Activated B cell treated with CpG ODN at 0.5 μM for 24 hours (primary cell): Measurements from ENCODE around the gene TIAM1. TPM values are rescaled to one million over a fixed set of nuclear protein-coding genes. Genes with fewer than 3 reads are reported as not detected.

ENCODE experiments used
- ATAC-seq: fragments of 200-7000 bp; cut with Tn5 transposase; one replicate; pipeline ENCODE4 v1.10.0; 2021; ENCODE audit warnings: low read depth, mild to moderate bottlenecking, moderate library complexity
- CTCF ChIA-PET: fragments of 350-600 bp; sonication (Branson Sonifier 250); formaldehyde crosslinking; loops from one replicate; lab custom pipeline; 2021; ENCODE audit warnings: antibody characterized with exemption; lab: Charles Lee
- POLR2A ChIA-PET: fragments of 350-600 bp; sonication (Branson Sonifier 250); formaldehyde crosslinking; loops from one replicate; lab custom pipeline; 2021; ENCODE audit warnings: antibody characterized with exemption; lab: Charles Lee
- DNase-seq: peaks from one replicate; pipeline ENCODE4 v3.0.0; 2022
- H3K27ac Mint-ChIP-seq: one replicate; pipeline ENCODE4 v1.8.0; 2020; ENCODE audit warnings: mixed read lengths
- H3K27me3 Mint-ChIP-seq: one replicate; pipeline ENCODE4 v1.8.0; 2021; ENCODE audit warnings: mixed read lengths
- H3K36me3 Mint-ChIP-seq: one replicate; pipeline ENCODE4 v1.8.0; 2021; ENCODE audit warnings: low read depth, mixed read lengths
- H3K4me1 Mint-ChIP-seq: one replicate; pipeline ENCODE4 v1.8.0; 2021; ENCODE audit warnings: mixed read lengths
- H3K4me3 Mint-ChIP-seq: one replicate; pipeline ENCODE4 v1.8.0; 2020; ENCODE audit warnings: mild to moderate bottlenecking, mixed read lengths
- H3K9me3 Mint-ChIP-seq: one replicate; pipeline ENCODE4 v1.8.0; 2020; ENCODE audit warnings: mixed read lengths
- intact Hi-C: fragments of 100-400 bp; cut with micrococcal nuclease; formaldehyde crosslinking; loops from one replicate; pipeline ENCODE4 v1.15.1; 2024
- total RNA-seq: library from RNA; stranded (reverse); gene quantifications from 2 replicates; pipeline ENCODE4 v1.2.3, GENCODE V29; 2022
- TF ChIP-seq, protein P1 (sequence below): fragments of 200-600 bp; IDR thresholded peaks from one replicate; pipeline ENCODE4 v1.8.0; 2022; ENCODE audit warnings: antibody characterized with exemption, mild to moderate bottlenecking

Gene TIAM1
- total RNA-seq, 1 donor from 2014 or later, result 0.84 TPM

DNA sequence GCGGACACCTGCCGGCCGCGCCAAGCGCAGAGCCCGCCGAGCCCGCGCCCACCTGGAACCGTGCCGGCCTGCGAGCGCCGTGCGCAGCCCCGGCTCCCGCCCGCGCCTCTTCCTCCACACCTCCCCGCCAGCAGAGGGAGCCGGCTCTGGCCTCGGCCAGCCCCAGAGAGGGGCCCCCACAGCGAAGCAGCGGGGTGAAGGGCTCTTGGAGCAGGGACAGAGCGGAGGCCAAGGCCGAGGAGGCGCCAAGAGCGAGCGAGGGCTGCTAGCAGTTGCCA, 255.6 kb downstream of the TIAM1 start:
- ChIA-PET CTCF (interaction anchor here (2.8 to 3.2 kb wide), 2 partner anchors 10 to 1044 kb away, joined by 11 read pairs; no protein-coding TSS in a partner anchor), POLR2A (no interaction called here)
- H3K27me3 Mint-ChIP-seq, result peaks cover 1% of the 10 kb centered on the region
- H3K27ac Mint-ChIP-seq, result no peak overlapping the region
- TF ChIP-seq, protein P1, sequence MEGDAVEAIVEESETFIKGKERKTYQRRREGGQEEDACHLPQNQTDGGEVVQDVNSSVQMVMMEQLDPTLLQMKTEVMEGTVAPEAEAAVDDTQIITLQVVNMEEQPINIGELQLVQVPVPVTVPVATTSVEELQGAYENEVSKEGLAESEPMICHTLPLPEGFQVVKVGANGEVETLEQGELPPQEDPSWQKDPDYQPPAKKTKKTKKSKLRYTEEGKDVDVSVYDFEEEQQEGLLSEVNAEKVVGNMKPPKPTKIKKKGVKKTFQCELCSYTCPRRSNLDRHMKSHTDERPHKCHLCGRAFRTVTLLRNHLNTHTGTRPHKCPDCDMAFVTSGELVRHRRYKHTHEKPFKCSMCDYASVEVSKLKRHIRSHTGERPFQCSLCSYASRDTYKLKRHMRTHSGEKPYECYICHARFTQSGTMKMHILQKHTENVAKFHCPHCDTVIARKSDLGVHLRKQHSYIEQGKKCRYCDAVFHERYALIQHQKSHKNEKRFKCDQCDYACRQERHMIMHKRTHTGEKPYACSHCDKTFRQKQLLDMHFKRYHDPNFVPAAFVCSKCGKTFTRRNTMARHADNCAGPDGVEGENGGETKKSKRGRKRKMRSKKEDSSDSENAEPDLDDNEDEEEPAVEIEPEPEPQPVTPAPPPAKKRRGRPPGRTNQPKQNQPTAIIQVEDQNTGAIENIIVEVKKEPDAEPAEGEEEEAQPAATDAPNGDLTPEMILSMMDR, result no peak
- DNase-seq (no peak), ATAC-seq (no peak)
- no peak overlapping the region for H3K4me3 Mint-ChIP-seq
- intact Hi-C loops, result loop anchor here (5.0 to 10.0 kb wide), 3 partner anchors 1611 to 1994 kb away; no protein-coding TSS in a partner anchor
- peaks cover 2% of the 10 kb centered on the region for H3K4me1 Mint-ChIP-seq
- H3K9me3 Mint-ChIP-seq, result no peaks in the 10 kb centered on the region
- H3K36me3 Mint-ChIP-seq, result no peaks in the 10 kb centered on the region

DNA sequence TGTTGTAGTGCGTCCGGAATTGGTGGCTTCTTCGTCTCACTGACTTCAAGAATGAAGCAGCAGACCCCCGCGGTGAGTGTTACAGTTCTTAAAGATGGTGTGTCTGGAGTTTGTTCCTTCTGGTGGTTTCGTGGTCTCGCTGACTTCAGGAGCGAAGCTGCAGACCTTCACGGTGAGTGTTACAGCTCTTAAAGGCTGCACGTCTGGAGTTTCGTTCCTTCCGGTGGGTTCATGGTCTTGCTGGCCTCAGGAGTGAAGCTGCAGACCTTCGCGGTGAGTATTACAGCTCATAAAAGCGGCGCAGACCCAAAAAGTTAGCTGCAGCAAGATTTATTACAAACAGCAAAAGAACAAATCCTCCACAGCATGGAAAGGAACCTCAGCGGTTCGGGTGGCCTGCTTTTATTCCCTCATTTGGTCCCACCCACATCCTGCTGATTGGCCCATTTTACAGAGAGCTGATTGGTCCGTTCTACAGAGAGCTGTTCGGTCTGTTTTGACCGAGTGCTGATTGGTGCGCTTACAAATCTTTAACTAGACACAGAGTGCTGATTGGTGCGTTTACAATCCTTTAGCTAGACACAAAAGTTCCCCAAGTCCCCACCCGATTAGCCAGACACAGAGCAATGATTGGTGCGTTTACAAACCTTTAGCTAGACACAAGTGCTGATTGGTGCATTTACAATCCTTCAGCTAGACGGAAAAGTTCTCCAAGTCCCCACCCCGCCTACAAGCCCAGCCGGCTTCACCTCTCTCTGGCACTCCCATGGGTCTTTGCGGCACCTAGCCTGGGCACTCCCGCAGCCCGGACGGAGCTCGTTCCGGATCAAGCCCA, 256.2 kb downstream of the TIAM1 start:
- H3K4me3 Mint-ChIP-seq, result no peak overlapping the region
- peaks cover 2% of the 10 kb centered on the region for H3K4me1 Mint-ChIP-seq
- DNase-seq (no peak), ATAC-seq (no peak)
- TF ChIP-seq, protein P1, result no peak
- H3K27me3 Mint-ChIP-seq, result no peaks in the 10 kb centered on the region
- POLR2A ChIA-PET, result no interaction called here
- intact Hi-C loops, result loop anchor here (5.0 to 10.0 kb wide), 3 partner anchors 1611 to 1993 kb away; no protein-coding TSS in a partner anchor
- H3K9me3 Mint-ChIP-seq, result no peaks in the 10 kb centered on the region
- no peaks in the 10 kb centered on the region for H3K36me3 Mint-ChIP-seq
- CTCF ChIA-PET, result interaction anchor here (1.5 to 3.2 kb wide), 4 partner anchors 11 to 1044 kb away, joined by 4 to 11 read pairs (median 8); no protein-coding TSS in a partner anchor
- no peak overlapping the region for H3K27ac Mint-ChIP-seq

GRCh38 chr21:31084689-31085088, 259.4 kb downstream of the TIAM1 start:
- H3K27me3 Mint-ChIP-seq, result peaks cover 2% of the 10 kb centered on the region
- H3K4me1 Mint-ChIP-seq, result peaks cover 2% of the 10 kb centered on the region
- intact Hi-C loops, result loop anchor here (5.0 to 10.0 kb wide), 3 partner anchors 1607 to 1990 kb away; no protein-coding TSS in a partner anchor
- H3K4me3 Mint-ChIP-seq, result no peak overlapping the region
- ChIA-PET CTCF (no interaction called here), POLR2A (no interaction called here)
- TF ChIP-seq, protein P1, result no peak
- H3K27ac Mint-ChIP-seq, result no peak overlapping the region
- no peak for DNase-seq
- no peaks in the 10 kb centered on the region for H3K9me3 Mint-ChIP-seq
- H3K36me3 Mint-ChIP-seq, result no peaks in the 10 kb centered on the region
- no peak for ATAC-seq

- ATAC-seq (no peak), DNase-seq (no peak)
- ChIA-PET POLR2A (no interaction called here), CTCF (no interaction called here)
- peaks cover 2% of the 10 kb centered on the region for H3K27me3 Mint-ChIP-seq
- H3K4me1 Mint-ChIP-seq, result no peaks in the 10 kb centered on the region
- TF ChIP-seq, protein P1, result no peak
- no peaks in the 10 kb centered on the region for H3K36me3 Mint-ChIP-seq
- intact Hi-C loops, result no loop called here
- no peaks in the 10 kb centered on the region for H3K9me3 Mint-ChIP-seq
- no peak overlapping the region for H3K27ac Mint-ChIP-seq
- no peak overlapping the region for H3K4me3 Mint-ChIP-seq
Measured at GRCh38 chr21:31078796-31079195, 265.3 kb downstream of the TIAM1 start.

DNA sequence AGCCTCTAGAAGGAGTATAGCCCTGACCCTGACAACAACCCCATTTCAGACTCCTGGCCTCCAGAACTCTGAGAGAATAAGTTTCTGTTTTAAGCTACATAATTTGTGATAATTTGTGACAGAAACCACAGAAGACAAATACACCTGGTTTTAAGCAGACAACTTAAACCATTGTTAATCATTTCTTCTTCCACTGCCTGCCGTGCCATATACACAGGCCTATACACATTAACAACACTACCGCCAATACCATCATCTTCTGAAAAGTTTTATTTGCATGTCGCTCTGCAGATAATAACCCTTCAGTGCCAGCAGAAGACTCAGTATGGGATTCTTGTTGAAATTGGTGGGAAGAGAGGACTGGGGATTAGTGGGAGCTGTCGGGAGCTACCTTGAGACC, 265.8 kb downstream of the TIAM1 start:
- H3K4me1 Mint-ChIP-seq, result no peaks in the 10 kb centered on the region
- intact Hi-C loops, result no loop called here
- no peaks in the 10 kb centered on the region for H3K36me3 Mint-ChIP-seq
- no peaks in the 10 kb centered on the region for H3K9me3 Mint-ChIP-seq
- H3K27ac Mint-ChIP-seq, result no peak overlapping the region
- CTCF ChIA-PET, result no interaction called here
- no peak overlapping the region for H3K4me3 Mint-ChIP-seq
- POLR2A ChIA-PET, result no interaction called here
- H3K27me3 Mint-ChIP-seq, result peaks cover 2% of the 10 kb centered on the region
- DNase-seq (no peak), ATAC-seq (no peak)
- TF ChIP-seq, protein P1, result no peak
